Raji (cell line): ENCODE results near the gene PTHLH.

ENCODE experiments used
- POLR2A ChIP-seq: IDR thresholded peaks from 2 replicates; pipeline ENCODE4 v1.6.1; 2011; ENCODE audit warnings: low read depth, low read length, control low read depth; ENCODE audit not compliant: insufficient read depth

Gene PTHLH

GRCh38 chr12:27972721-27973120 lies at the start of gene PTHLH:
Gene PTHLH (minus strand): TSS chr12:27972733. CDS start chr12:27969494, 3,239 bp downstream.
- no peak for TF ChIP-seq POLR2A

- no peak for TF ChIP-seq POLR2A
Observed at GRCh38 chr12:28021704-28022103, 49.2 kb upstream of the PTHLH start.

GRCh38 chr12:28017873-28018255 lies 45.3 kb upstream of the PTHLH start:
- no peak for TF ChIP-seq POLR2A

GRCh38 chr12:28017126-28017872 lies 44.8 kb upstream of the PTHLH start:
- TF ChIP-seq POLR2A, result no peak

GRCh38 chr12:28015165-28015564 lies 42.6 kb upstream of the PTHLH start:
- TF ChIP-seq POLR2A, result no peak

GRCh38 chr12:28014196-28014595 lies 41.7 kb upstream of the PTHLH start:
- no peak for TF ChIP-seq POLR2A

GRCh38 chr12:28012333-28012918 lies 39.9 kb upstream of the PTHLH start:
- no peak for TF ChIP-seq POLR2A

- no peak for TF ChIP-seq POLR2A
Observed at GRCh38 chr12:28010036-28010435, 37.5 kb upstream of the PTHLH start.

GRCh38 chr12:27999970-28000369 lies 27.4 kb upstream of the PTHLH start:
- no peak for TF ChIP-seq POLR2A

GRCh38 chr12:27999521-27999920 lies 27.0 kb upstream of the PTHLH start:
- TF ChIP-seq POLR2A, result no peak

- TF ChIP-seq POLR2A, result no peak
Observed at GRCh38 chr12:27998658-27999057, 26.1 kb upstream of the PTHLH start.

GRCh38 chr12:27998170-27998569 lies 25.6 kb upstream of the PTHLH start:
- no peak for TF ChIP-seq POLR2A

GRCh38 chr12:27996761-27997160 lies 24.2 kb upstream of the PTHLH start:
- TF ChIP-seq POLR2A, result no peak

GRCh38 chr12:27995406-27995805 lies 22.9 kb upstream of the PTHLH start:
- no peak for TF ChIP-seq POLR2A

GRCh38 chr12:27988594-27989233 lies 16.2 kb upstream of the PTHLH start:
- no peak for TF ChIP-seq POLR2A

- no peak for TF ChIP-seq POLR2A
Observed at GRCh38 chr12:27987331-27987730, 14.8 kb upstream of the PTHLH start.

GRCh38 chr12:27984275-27984674 lies 11.7 kb upstream of the PTHLH start:
- no peak for TF ChIP-seq POLR2A

GRCh38 chr12:27982951-27983350 lies 10.4 kb upstream of the PTHLH start:
- TF ChIP-seq POLR2A, result no peak
